SK-N-MC (cell line): ENCODE measurements around the gene SH2D5.
"Not testable (repeated sequence)": the region's sequence is repeated elsewhere in the genome, so short reads cannot be mapped to it uniquely, and the experiment has no call there.

Experiments
- DNase-seq: peaks from one replicate; pipeline ENCODE4 v3.0.0-alpha.2; 2011; ENCODE audit warnings: low read depth, low spot score
- H3K27ac ChIP-seq: fragments of 200-600 bp; sonication (generic); 2 replicates; pipeline ENCODE4 v1.5.1; 2016; ENCODE audit warnings: mixed run types
- H3K36me3 ChIP-seq: fragments of 200-600 bp; sonication (generic); 2 replicates; pipeline ENCODE4 v1.6.1; 2017; ENCODE audit warnings: antibody characterized with exemption, low read length, mixed read lengths; ENCODE audit not compliant: insufficient read depth
- H3K4me3 ChIP-seq: fragments of 200-600 bp; sonication (generic); 2 replicates; pipeline ENCODE4 v1.5.1; 2016
- H3K9ac ChIP-seq: fragments of 200-600 bp; sonication (generic); 2 replicates; pipeline ENCODE4 v1.8.0; 2017; ENCODE audit warnings: mixed run types, mixed read lengths; ENCODE audit not compliant: insufficient read length
- H3K9me3 ChIP-seq: fragments of 200-600 bp; sonication (generic); 2 replicates; pipeline ENCODE4 v1.6.1; 2017; ENCODE audit warnings: low read depth, mild to moderate bottlenecking, antibody characterized with exemption, low read length, moderate library complexity, mixed read lengths
- EZH2 ChIP-seq: fragments of 200-600 bp; sonication (generic); IDR thresholded peaks from one replicate; pipeline ENCODE4 v1.6.1; 2017; ENCODE audit warnings: antibody characterized with exemption
- FOXP2 ChIP-seq: optimal IDR thresholded peaks from 2 replicates; pipeline ENCODE3; 2011; ENCODE audit warnings: mild to moderate bottlenecking, moderate library complexity; ENCODE audit not compliant: insufficient read depth; ENCODE audit errors: extremely low read length, control extremely low read depth
- POLR2AphosphoS5 ChIP-seq: IDR thresholded peaks from 2 replicates; pipeline ENCODE4 v1.6.1; 2012; ENCODE audit warnings: mild to moderate bottlenecking, low read depth, low read length, borderline replicate concordance

Gene SH2D5

DNA sequence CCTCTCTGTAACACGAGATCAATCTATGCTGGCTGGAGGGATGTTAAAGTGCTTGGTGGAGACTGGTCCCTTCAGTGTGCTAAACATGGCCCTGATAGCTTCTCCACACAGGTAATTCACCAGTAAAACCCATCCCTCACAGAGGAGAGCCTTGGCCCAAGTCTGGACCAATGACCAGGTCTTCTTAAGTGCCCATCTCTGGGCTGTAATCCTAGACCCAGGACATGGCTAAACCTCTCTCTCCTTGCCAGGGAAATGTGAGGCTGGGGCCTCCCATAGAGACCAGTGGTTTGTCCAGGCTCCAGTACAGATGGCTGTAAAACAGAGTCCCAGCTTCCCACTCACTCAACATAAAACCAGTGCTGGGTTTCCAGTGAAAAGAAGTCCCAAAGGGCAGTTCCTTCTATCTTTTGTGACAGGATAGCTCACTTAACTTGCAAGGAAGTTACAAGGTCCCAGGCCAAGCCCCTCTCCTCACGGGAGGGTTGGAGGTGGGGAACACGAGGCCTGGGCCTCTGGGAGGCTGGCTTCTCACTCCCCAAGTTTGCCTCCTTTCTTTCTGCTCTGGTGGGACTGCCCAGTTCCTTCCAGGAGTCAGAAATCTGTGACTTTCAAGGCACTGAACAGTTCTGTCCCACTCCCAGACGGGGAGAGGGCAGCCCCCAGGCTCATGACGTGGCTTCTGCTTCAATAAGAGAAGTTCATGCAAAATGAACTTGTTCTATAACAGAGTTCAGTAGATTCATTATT is 12.5 kb downstream of the SH2D5 start:
- H3K36me3 ChIP-seq, result no peaks in the 10 kb centered on the region
- H3K9ac ChIP-seq, result no peak overlapping the region
- DNase-seq, result no peak
- H3K9me3 ChIP-seq, result no peaks in the 10 kb centered on the region
- no peak for TF ChIP-seq FOXP2
- TF ChIP-seq EZH2, result no peak
- TF ChIP-seq POLR2AphosphoS5, result no peak
- no peak overlapping the region for H3K27ac ChIP-seq
- H3K4me3 ChIP-seq, result no peak overlapping the region

- H3K36me3 ChIP-seq, result no peaks in the 10 kb centered on the region
- no peak overlapping the region for H3K4me3 ChIP-seq
- DNase-seq, result no peak
- H3K9ac ChIP-seq, result no peak overlapping the region
- no peak for TF ChIP-seq FOXP2
- TF ChIP-seq EZH2, result no peak
- no peak for TF ChIP-seq POLR2AphosphoS5
- H3K9me3 ChIP-seq, result no peaks in the 10 kb centered on the region
- H3K27ac ChIP-seq, result no peak overlapping the region
Observed at GRCh38 chr1:20719261-20719660, 13.2 kb downstream of the SH2D5 start.

DNA sequence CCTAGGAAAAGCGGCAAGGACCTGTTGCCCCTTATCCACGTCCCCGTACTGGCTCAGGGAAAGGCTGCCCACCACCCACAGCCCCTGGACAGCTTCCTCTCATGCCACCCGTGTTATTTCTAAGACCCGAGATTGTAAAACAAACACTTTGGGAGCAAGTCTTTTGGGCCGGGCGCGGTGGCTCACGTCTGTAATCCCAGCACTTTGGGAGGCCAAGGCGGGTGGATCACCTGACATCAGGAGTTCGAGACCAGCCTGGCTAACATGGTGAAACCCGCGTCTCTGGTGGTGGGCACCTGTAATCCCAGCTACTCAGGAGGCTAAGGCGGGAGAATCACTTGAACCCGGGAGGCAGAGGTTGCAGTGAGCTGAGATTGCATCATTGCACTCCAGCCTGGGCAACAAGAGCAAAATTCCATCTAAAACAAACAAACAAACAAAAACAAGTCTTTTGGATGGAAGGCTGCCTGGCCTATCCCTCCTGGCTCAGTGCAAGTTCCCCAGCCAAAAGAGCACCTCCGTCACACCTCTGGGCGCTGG is 14.1 kb downstream of the SH2D5 start:
- H3K27ac ChIP-seq, DNase-seq, H3K9me3 ChIP-seq, H3K9ac ChIP-seq, H3K36me3 ChIP-seq: not testable (repeated sequence)
- H3K4me3 ChIP-seq, result peak overlapping the region; percentile 76

DNA sequence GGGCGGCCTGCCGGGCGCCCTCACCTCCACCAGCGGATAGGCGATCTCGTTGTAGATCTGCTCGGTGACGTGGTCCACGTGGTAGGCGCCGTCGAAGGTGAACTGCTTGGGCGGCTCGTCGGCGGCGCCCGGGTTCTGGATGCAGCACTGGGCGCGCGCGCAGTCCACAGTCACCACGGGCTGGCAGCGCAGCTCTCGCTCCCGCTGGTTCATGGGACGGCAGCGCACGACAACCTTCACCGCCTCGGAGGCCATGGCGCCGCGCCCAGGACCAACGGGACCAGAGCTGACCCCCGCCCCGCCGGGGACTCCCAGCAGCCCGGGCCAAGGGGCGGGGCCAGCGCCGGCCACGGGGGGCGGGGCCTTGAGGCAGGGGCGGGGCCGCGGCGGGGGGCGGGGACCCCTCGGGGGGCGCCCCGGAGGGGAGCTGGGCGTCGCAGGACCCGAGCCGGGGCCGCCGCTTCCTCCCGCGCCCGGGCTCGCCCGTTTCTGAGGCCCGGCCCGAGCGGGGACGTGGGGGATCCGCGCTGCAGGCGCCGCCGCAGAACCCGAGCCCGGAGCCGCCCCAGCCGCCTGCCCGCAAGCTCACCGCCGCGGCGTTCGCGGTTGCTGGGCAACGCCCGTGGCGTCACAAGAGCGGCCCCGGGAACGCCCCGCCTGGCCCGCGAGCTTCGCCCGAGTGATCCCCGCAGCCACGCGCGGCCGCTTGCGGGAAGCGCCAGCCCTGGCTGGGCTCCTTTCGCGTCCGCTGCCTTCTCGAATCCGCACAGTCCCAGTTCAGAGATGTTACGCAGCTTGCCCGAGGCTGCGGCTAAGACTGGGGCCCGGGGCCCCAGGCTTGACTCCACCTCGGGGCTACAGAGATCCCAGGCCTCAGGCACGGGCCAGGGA is 14.8 kb downstream of the SH2D5 start, which contains the start of gene KIF17:
Gene KIF17 (minus strand): TSS at position 556 of the 891 bp plus-strand sequence. CDS start 301 bp downstream, at position 255.
- DNase-seq, result no peak
- H3K9ac ChIP-seq, result no peak within 1 kb of the TSS
- H3K4me3 ChIP-seq, result peak within 1 kb of the TSS; percentile 76
- no peak within 1 kb of the TSS for H3K27ac ChIP-seq
- TF ChIP-seq EZH2, result no peak
- no peak for TF ChIP-seq POLR2AphosphoS5
- no peak for TF ChIP-seq FOXP2
- no peaks in the 10 kb centered on the region for H3K36me3 ChIP-seq
- H3K9me3 ChIP-seq, result no peaks in the 10 kb centered on the region

DNA sequence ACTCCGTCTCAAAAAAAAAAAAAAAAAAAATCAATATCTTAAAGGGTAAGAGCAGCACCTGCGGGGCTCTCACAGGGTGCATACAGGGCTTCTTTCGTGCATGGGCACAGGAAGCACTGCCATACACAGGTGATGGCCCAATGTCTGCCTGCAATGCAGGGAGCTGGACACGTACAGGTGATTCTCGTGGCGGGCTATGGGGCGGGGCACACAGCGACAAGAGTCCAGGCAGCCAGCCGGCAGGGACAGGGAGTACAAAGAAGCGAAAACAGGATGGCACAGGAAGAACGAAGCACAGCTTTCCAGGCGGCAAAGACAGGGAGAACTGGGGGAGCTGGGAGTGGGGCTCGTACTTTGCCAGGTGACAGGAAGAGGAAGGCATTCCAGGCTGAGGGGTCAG is 16.3 kb downstream of the SH2D5 start:
- Histone ChIP-seq H3K9ac (no peak overlapping the region), H3K9me3 (no peaks in the 10 kb centered on the region), H3K36me3 (no peaks in the 10 kb centered on the region), H3K27ac (no peak overlapping the region), H3K4me3 (no peak overlapping the region)
- no peak for DNase-seq
- no peak for TF ChIP-seq POLR2AphosphoS5
- TF ChIP-seq FOXP2, result no peak
- TF ChIP-seq EZH2, result no peak

GRCh38 chr1:20715406-20715805 is 17.1 kb downstream of the SH2D5 start:
- no peak overlapping the region for H3K4me3 ChIP-seq
- no peaks in the 10 kb centered on the region for H3K9me3 ChIP-seq
- no peaks in the 10 kb centered on the region for H3K36me3 ChIP-seq
- TF ChIP-seq POLR2AphosphoS5, result no peak
- no peak for TF ChIP-seq EZH2
- no peak for TF ChIP-seq FOXP2
- H3K27ac ChIP-seq, result no peak overlapping the region
- H3K9ac ChIP-seq, result no peak overlapping the region
- DNase-seq, result no peak

DNA sequence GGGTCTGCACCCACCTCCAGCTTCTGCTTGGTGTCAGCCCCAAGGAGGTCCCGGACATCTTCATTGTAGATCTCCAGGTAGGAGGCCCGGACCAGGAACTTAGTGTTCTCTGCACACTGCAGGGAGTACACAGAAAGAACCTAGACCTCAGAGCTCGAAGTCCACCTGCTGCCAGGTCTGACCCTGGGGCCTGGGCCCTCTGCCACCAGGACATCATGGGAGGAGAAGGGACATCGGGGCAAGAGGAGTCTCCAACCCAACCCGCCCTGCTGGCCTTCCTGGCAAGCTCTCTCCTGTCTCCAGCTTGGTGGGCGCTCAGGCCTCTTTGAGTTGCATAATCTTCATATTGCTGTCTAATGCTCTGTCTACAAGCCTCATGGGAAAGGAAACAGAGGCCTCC is 19.1 kb downstream of the SH2D5 start:
- DNase-seq, result no peak
- TF ChIP-seq EZH2 (no peak), POLR2AphosphoS5 (no peak)
- no peaks in the 10 kb centered on the region for H3K9me3 ChIP-seq

GRCh38 chr1:20712215-20712577 is 20.3 kb downstream of the SH2D5 start:
- no peak for DNase-seq
- no peak for TF ChIP-seq FOXP2
- TF ChIP-seq POLR2AphosphoS5, result no peak
- Histone ChIP-seq H3K9ac (no peak overlapping the region), H3K4me3 (no peak overlapping the region), H3K9me3 (no peaks in the 10 kb centered on the region), H3K36me3 (no peaks in the 10 kb centered on the region), H3K27ac (no peak overlapping the region)

More for the DNA sequence above, 19.1 kb downstream of the SH2D5 start:
- Histone ChIP-seq H3K9ac (no peak overlapping the region), H3K36me3 (no peaks in the 10 kb centered on the region), H3K27ac (no peak overlapping the region), H3K4me3 (no peak overlapping the region)
